HG03558 (cell line): ENCODE data around the gene OR1J4.
"Not testable (repeated sequence)": the region's sequence is repeated elsewhere in the genome, so short reads cannot be mapped to it uniquely, and the experiment has no call there.

Experiments
- ATAC-seq: cut with Tn5 transposase; IDR thresholded peaks from one replicate; pipeline ENCODE4 v1.9.1; 2021; ENCODE audit warnings: moderate number of reproducible peaks; ENCODE audit not compliant: unreplicated experiment; ENCODE audit errors: extremely low read depth

OR1J4 gene, protein sequence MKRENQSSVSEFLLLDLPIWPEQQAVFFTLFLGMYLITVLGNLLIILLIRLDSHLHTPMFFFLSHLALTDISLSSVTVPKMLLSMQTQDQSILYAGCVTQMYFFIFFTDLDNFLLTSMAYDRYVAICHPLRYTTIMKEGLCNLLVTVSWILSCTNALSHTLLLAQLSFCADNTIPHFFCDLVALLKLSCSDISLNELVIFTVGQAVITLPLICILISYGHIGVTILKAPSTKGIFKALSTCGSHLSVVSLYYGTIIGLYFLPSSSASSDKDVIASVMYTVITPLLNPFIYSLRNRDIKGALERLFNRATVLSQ

DNA sequence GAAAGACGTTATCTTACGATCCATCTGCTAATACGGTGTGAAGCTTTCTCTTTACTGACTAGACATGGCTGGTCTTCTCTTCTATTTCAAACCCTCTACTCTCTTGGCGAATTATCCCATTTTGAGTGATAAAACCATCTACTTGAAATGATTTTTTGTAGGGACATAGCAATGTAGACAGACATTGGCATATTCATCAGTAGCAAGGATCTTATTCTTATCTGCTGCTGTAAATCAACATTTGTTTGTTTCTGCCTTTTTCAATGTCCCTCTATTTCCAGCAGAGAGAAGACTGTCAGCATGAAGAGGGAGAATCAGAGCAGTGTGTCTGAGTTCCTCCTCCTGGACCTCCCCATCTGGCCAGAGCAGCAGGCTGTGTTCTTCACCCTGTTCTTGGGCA is at the start of gene OR1J4:
Gene OR1J4, plus strand, starts transcription at position 301 of the 400 bp plus-strand sequence. Its CDS starts 0 bp downstream, at position 301.
- no peak for ATAC-seq

DNA sequence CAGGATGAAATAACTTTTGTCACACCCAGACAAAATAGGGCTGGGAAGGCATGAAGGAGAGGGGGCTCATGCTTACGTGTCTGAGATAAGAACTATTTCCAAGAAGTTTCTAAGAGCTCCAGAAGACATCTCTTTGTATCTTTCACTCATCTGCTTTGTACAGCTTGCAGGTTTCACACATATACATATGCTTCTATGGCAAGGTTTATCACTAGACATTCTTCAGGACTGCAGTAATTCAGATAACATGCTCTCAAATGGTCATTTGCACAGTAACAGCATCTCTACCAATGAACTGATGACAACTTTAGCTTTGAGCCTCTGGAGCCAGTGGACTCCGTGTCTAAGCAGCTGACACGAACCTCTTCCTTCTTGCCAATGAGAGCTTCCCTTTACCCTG is 44.4 kb upstream of the OR1J4 start:
- no peak for ATAC-seq

DNA sequence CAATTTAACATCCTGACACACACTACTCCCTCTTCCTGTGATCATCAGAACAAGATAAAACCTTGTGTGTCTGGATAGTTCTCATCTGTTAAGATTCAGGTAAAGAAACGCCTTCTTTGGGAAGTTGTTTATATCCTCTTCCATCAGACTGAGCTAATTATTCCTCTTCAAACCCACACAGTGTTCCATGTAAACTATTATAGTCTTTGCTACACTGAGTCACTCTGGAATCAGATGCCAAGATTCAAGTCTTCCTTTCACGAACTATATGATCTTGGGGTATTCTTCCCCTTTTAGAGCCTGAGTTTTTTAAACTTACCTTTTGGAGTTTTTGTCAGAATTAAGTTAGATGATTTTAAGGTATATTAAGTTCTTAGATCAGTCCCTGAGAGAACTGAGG is 43.2 kb upstream of the OR1J4 start:
- no peak for ATAC-seq

DNA sequence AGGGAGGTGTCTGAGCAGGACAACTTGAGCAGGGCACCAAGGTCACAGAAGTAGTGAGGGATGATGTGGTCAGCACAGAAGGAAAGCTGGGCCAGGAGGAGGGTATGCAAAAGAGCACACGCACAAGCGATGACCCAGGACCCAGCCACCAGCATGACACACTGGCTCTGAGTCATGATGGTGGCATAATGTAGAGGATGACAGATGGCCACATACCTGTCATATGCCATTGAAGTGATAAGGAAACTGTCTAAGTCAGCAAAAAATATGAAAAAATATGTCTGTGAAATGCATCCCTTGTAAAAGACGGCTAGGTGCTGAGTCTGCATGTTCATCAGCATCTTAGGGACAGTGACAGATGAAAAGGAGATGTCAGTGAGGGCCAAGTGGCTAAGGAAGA is 41.6 kb upstream of the OR1J4 start:
- no peak for ATAC-seq

DNA sequence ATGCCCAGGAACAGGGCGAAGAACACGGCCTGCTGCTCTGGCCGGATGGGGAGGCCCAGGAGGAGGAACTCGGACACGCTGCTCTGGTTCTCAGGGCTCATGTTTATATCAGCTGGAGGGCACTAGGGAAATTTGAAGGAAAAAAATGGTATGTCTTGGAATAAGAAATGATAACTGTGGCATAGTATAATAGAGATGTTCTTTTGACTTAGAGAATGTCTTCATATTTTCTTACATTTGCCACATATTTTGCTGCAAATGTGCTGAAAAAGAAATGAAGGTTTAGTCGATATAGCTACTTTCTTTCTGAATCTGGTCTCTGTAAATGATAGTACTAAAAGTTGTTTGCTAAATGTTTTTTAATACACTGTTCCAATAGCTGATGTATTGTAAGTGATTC is 41.1 kb upstream of the OR1J4 start, which contains the start of gene OR1J1:
Gene OR1J1, minus strand, starts transcription at position 101 of the 400 bp plus-strand sequence. Its CDS starts 0 bp downstream, at position 101.
- ATAC-seq: no peak

DNA sequence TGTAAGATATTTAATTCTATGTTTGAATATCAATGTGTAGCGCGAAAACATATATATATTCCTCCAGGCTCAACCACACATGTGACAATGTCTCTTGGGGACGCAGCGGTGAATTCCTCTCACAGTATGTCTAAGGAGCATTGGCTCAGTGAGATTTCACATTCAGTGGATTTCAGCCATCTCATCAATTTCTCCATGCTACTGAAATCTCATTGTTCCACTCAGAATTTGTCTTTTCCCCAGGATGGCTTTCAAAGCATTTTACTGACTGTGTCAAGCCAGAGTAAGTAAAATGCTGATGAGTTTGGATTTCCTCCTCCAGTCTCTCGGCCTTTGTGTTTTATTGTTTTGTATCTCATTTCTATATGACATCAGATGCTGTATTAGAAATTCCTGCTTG is 39.9 kb upstream of the OR1J4 start:
- no peak for ATAC-seq

DNA sequence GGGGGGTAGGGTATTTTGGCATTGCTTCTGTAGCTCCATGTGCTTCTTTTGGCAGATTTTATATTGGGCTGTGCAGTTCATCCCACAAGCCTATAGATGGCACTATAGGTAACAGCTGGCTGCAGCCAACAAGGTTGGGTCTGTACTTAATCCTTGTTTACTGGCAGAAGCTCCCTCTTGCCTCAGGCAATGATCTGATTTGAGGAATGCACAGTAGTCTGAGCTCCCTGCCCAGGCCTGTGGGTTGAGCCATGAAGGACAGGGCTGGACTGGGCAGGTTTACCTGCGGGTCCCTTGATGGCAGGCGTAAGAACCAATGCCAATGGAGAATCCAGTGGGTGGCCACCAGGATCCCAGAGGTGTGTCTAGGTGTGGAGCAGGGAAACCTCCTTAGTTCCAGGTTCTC is 20.1 kb upstream of the OR1J4 start:
- no peak for ATAC-seq

DNA sequence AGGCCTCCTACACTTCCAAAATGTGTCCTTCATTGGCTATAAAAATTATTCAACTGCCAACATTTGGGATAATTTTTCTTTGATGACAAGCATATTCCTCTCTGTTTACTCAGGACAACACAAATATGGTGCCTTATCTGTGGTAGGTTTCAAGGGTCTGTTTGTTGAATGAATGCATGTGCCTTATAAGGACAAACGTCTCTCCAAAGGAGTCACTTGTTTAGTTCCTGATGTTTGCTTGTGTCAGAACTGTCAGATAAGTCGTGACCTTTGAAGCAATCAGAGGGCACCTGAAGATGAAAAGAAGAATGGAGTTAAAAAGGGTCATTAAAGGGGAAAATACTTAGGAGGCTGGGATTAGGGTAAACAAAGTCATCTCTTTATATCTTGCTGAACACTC is 12.0 kb upstream of the OR1J4 start:
- ATAC-seq: no peak

DNA sequence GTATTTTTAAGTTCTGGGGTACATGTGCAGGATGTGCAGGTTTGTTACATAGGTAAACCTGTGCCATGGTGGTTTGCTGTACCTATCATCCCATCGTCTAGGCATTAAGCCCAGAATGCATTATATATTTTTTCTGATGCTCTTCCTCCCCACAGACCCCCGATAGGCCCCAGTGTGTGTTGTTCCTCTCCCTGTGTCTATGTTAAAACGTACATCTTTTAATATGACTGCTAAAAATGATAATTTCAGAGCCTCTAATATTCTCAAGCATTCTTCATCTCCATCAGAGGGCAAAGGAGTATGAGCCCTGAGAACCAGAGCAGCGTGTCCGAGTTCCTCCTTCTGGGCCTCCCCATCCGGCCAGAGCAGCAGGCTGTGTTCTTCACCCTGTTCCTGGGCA is 8.4 kb upstream of the OR1J4 start, which contains the start of gene OR1J2:
Gene OR1J2, plus strand, starts transcription at position 301 of the 400 bp plus-strand sequence. Its CDS starts 0 bp downstream, at position 301.
- no peak for ATAC-seq

DNA sequence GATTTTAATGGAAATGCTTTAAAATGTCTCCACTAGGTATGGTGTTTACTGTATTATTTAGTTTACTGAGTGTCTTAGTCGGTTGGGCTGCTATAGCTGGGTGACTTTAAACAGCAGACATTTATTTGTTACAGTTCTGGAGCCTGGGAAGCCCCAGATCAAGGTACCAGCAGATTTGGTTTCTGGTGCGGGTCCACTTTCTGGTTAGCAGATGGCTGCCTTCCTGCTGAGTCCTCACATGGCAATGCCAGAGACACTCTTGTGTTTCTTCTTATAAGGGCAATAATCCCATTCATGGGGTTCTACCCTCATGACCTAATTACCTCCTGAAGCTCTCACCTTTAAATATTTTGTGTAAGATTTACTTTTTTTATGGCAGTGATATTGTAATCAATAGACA is 715 bp upstream of the OR1J4 start:
- no peak for ATAC-seq

DNA sequence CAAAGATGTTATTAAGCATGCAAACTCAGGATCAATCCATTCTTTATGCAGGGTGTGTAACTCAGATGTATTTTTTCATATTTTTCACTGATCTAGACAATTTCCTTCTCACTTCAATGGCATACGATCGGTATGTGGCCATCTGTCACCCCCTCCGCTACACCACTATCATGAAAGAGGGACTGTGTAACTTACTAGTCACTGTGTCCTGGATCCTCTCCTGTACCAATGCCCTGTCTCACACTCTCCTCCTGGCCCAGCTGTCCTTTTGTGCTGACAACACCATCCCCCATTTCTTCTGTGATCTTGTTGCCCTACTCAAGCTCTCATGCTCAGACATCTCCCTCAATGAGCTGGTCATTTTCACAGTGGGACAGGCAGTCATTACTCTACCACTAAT is 435 bp downstream of the OR1J4 start:
- ATAC-seq: no peak

DNA sequence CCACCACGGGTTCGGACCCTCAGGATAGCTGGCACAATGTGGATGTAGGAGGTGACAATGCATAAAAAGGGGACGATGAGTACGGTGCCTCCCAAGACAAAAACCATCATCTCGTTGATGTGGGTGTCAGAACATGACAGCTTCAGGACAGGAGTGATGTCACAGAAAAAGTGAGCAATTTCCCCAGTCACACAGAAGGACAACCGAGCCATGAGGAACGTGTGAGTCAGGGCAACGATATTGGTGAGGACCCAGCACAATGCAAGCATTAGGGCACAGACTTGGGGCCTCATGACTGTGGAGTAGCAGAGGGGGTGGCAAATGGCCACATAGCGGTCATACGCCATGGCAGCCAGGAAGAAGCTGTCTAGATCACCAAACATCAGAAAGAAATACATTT is 7.7 kb downstream of the OR1J4 start:
- no peak for ATAC-seq

DNA sequence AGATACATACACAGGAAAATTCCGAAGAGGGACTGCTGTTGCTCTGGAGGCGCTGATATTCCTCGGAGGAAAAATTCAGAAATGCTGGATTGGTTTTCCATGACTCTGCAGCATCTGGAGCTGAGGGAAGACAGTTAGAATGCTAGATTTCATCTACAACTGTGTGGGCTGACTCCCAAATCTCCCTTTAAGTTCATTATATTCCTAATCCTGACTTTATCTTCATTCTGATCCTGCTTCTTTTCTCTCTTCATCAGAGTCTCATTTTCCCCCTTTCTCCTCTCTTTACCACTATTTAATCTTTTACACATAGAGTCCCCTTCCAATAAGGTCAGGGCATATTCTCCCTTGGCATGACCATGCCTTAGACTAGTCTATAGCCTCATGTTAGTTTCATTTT is 8.3 kb downstream of the OR1J4 start, which contains the start of gene OR1N1:
Gene OR1N1, minus strand, starts transcription at position 101 of the 400 bp plus-strand sequence. Its CDS starts 0 bp downstream, at position 101.
- no peak for ATAC-seq

DNA sequence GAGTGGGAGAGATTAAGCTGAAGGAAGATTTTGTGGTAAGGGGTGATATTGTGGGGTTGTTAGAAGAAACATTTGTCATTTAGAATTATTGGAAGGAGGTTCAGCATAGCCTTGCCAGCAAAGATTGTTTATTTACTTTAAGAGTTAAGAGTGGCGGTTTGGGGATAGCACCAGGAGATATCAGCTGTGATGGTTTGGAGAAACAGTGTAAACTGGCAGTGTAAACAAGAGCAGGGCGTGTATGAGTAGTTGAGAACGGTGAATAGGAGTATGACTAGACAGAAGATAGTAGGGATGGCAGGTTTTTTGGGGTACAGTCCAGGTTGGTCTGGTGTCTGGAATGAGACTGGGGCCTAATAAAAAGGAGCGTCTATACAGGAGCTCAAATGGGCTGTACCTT is 12.2 kb downstream of the OR1J4 start:
- ATAC-seq: not testable (repeated sequence)

DNA sequence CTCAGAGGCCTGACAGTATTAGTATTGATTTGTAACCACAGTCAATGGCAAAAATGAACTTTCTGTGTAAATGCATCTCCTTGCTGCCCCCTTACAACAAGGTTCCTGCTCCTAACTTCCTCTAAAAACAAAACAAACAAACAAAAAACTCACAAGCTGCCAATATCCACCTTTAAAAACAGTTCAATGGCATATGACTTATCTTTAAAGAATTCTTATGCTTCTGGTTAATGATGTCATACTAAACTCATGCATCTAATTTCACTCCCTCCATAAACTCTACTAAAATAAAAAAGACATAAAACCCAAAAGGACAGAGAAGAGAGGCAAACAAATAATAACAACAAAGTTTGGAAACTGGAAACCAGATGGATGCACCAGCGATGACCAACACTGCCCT is 17.2 kb downstream of the OR1J4 start:
- no peak for ATAC-seq

DNA sequence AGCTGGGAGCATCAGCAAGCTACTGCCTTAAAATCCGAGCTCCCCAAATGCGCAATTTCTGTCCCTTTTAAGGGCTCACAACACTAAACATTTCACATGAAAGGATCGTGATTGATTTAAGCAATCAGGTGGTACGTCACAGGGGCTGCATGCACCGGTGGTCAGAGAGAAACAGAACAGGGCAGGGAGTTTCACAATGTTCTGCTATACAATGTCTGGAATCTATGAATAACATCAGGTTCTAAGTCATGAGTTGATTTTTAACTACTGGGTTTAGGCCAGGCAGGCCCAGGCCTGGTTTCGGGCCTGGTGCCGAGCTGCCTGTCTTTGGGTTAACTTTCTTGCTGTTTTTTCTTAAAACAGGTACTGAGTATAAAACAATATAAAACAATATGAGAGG is 18.1 kb downstream of the OR1J4 start:
- not testable (repeated sequence) for ATAC-seq

DNA sequence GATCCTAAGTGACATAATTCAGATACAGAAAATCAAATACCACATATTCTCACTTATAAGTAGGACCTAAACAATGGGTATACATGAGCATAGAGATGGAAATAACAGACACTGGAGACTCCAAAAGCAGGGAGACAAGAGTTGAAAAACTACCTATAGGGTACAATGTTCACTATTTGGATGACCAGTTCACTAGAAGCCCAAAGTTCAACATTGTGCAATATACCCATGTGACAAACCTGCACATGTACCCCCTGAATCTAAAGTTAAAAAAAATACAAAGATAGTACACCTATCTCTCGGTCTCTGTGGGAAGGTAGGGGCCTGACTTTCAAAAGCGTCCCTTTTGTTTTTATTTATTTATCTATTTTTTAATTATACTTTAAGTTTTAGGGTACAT is 19.8 kb downstream of the OR1J4 start:
- no peak for ATAC-seq

DNA sequence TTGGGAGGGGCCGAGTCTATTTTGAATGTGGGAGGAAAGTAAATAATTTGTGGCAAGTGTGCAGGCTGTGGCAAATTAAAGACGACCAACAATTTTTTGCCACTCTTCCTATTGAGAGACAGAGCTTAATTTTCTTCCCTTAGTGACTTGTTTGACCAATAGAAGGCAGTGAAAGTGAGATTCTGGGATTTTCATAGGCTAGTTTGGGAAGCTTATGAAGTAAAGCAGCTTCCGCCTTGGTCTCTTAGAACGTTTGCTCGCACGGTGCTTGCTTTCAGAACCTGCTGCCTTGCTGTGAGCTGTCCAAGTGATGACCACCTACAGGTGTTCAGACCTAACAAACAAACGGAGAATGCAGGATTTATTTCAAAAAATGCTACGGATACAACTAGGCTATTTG is 27.3 kb downstream of the OR1J4 start:
- no peak for ATAC-seq

DNA sequence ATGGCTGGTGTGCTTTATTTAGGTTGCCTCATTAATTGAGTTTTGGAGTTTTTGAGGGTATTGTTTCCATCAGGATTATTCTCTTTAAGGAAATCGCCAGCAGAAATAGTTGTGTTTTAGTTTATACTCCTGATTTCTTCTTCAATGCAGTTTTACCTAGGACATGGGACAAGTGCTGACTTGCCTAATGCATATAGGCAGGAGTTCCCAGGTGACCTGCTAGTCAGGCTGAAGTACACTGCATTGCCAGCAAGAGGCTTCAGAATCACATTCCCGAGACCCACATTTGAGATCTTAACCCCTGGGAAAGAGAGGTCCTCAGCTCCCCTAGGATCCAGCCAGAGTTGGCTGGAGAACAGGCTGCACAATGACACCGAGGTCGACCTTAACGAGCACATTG is 32.4 kb downstream of the OR1J4 start:
- ATAC-seq: no peak

DNA sequence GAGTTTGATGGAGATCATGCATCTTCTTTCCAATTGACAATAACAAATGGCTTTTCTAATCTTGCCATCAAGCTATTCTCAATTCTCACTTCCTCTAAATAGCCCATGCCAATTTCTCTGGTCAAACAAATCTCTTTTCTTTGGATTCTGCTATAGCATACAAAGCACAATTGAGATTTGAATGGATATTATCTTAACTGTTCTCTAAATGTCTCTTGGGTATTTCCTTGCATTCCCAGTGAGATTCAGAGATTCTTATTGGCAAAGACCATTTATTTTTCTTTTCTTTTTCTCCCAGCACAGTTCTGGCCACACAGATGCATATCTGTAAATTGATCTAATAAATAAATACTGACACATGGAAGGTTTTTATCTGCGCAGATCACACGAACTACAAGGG is 33.9 kb downstream of the OR1J4 start, which contains the start of gene OR1N2:
Gene OR1N2, plus strand, starts transcription at position 301 of the 400 bp plus-strand sequence. CDS start 100 bp downstream, outside the sequence.
- no peak for ATAC-seq

DNA sequence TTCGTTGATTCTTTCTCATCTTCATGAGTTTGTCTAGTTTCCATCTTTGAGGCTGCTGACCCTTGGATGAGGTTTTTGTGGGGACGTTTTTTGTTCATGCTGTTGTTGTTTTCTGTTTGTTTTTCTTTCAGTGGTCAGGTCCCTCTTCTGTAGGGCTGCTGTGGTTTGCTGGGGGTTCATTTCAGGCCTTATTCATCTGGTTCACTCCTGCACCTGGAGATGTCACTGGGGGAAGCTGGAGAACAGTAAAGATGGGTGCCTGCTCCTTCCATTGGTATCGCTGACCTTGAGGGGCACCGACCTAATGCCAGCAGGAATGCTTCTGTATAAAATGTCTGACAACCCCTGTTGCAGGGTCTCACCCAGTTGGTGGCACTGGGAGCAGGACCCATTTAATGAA is 42.5 kb downstream of the OR1J4 start:
- ATAC-seq: no peak
